ENCODE results near the gene KIF15.

The KIF15 gene

DNA sequence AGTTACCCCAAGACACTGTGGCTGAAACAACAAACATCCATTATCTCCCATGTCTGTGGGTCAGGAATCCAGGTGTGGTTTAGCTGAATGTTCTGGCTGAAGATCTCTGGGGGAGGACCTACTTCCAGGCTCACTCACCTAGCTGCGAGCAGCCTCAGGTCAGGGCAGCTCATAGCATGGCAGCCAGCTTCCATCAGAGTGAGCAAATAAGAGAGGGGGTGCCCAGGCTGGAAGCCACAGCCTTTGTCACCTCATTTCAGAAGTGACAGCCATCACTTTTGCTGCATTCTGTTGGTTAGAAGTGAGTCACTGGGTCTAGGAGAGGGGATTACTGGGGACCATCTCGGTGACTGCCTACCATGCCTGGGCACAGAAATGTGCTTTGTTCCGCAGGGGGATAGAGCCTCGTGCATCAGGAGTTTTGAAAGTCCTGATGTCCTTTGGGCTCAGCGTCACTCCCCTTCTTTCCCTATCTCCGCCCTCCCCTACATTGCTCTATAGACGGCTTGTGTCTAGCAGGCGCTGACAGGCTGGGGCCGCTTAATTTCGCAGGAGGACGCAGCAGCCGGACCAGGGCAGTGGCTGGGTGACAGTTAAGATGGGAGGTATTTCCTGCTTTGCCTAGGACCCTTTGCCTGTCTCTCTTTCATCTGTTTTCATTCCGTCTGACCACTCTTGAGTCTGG lies 138.2 kb downstream of the KIF15 start:
- Histone ChIP-seq H3K4me3 (ENCODE audit: control insufficient read depth in 1 of 7, extremely low read depth in 1 of 7, insufficient read depth in 4 of 7, low read depth in 2 of 7, low read length in 6 of 7) (no peak overlapping the region), H3K36me3 (ENCODE audit: control insufficient read depth in 4 of 4, insufficient read depth in 4 of 4, low read length in 3 of 4) (no peaks in the 10 kb centered on the region), H3K27me3 (replicated peaks in 2 of 5; ENCODE audit: control insufficient read depth in 4 of 5, insufficient read depth in 5 of 5, low read length in 4 of 5) (no peaks in the 10 kb centered on the region), H3K27ac (ENCODE audit: insufficient read depth in 1 of 2, low read depth in 1 of 2, low read length in 2 of 2, poor library complexity in 1 of 2, severe bottlenecking in 2 of 2) (no peak overlapping the region), H3K4me1 (ENCODE audit: control extremely low read depth in 1 of 4, control insufficient read depth in 4 of 4, insufficient read depth in 4 of 4, low read length in 3 of 4) (no peaks in the 10 kb centered on the region), H3K9me3 (ENCODE audit: control extremely low read depth in 1 of 5, control insufficient read depth in 4 of 5, insufficient read depth in 2 of 5, low read depth in 1 of 5, low read length in 4 of 5) (no peaks in the 10 kb centered on the region)
- DNase-seq = no peak
- WGBS (ENCODE audit: insufficient coverage) = 82% methylated on average over 10 of the region's 13 CpGs
- ChIA-PET CTCF (no interaction called here), POLR2A (no interaction called here)

- ChIA-PET POLR2A (no interaction called here), CTCF (no interaction called here)
- DNase-seq = no peak
- no peaks in the 10 kb centered on the region for H3K27me3 ChIP-seq (replicated peaks in 2 of 5; ENCODE audit: control insufficient read depth in 4 of 5, insufficient read depth in 5 of 5, low read length in 4 of 5)
- WGBS (ENCODE audit: insufficient coverage) = 92% methylated on average over 4 of the region's 4 CpGs
- H3K4me1 ChIP-seq (ENCODE audit: control extremely low read depth in 1 of 4, control insufficient read depth in 4 of 4, insufficient read depth in 4 of 4, low read length in 3 of 4) = no peaks in the 10 kb centered on the region
- no peaks in the 10 kb centered on the region for H3K36me3 ChIP-seq (ENCODE audit: control insufficient read depth in 4 of 4, insufficient read depth in 4 of 4, low read length in 3 of 4)
- H3K27ac ChIP-seq (ENCODE audit: insufficient read depth in 1 of 2, low read depth in 1 of 2, low read length in 2 of 2, poor library complexity in 1 of 2, severe bottlenecking in 2 of 2) = no peak overlapping the region
- H3K9me3 ChIP-seq (ENCODE audit: control extremely low read depth in 1 of 5, control insufficient read depth in 4 of 5, insufficient read depth in 2 of 5, low read depth in 1 of 5, low read length in 4 of 5) = peaks cover 1 to 17% (median 10%) of the 10 kb centered on the region in 5 experiments
- no peak overlapping the region for H3K4me3 ChIP-seq (ENCODE audit: control insufficient read depth in 1 of 7, extremely low read depth in 1 of 7, insufficient read depth in 4 of 7, low read depth in 2 of 7, low read length in 6 of 7)
Observed at GRCh38 chr3:44902628-44903027, 141.0 kb downstream of the KIF15 start.

Data from common myeloid progenitor, CD34-positive (primary cell).